ENCODE measurements around the gene CTSL.

- TF ChIP-seq CBFB (CRISPR knock-in tag; IDR thresholded peaks at IDR 0.05; ENCODE audit: low read depth), result no peak
- no peak for TF ChIP-seq HMGXB4 (CRISPR knock-in tag; IDR thresholded peaks at IDR 0.05)
- TF ChIP-seq, protein P1, sequence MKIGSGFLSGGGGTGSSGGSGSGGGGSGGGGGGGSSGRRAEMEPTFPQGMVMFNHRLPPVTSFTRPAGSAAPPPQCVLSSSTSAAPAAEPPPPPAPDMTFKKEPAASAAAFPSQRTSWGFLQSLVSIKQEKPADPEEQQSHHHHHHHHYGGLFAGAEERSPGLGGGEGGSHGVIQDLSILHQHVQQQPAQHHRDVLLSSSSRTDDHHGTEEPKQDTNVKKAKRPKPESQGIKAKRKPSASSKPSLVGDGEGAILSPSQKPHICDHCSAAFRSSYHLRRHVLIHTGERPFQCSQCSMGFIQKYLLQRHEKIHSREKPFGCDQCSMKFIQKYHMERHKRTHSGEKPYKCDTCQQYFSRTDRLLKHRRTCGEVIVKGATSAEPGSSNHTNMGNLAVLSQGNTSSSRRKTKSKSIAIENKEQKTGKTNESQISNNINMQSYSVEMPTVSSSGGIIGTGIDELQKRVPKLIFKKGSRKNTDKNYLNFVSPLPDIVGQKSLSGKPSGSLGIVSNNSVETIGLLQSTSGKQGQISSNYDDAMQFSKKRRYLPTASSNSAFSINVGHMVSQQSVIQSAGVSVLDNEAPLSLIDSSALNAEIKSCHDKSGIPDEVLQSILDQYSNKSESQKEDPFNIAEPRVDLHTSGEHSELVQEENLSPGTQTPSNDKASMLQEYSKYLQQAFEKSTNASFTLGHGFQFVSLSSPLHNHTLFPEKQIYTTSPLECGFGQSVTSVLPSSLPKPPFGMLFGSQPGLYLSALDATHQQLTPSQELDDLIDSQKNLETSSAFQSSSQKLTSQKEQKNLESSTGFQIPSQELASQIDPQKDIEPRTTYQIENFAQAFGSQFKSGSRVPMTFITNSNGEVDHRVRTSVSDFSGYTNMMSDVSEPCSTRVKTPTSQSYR (CRISPR knock-in tag; IDR thresholded peaks at IDR 0.05), result no peak
- TF ChIP-seq, protein P2, sequence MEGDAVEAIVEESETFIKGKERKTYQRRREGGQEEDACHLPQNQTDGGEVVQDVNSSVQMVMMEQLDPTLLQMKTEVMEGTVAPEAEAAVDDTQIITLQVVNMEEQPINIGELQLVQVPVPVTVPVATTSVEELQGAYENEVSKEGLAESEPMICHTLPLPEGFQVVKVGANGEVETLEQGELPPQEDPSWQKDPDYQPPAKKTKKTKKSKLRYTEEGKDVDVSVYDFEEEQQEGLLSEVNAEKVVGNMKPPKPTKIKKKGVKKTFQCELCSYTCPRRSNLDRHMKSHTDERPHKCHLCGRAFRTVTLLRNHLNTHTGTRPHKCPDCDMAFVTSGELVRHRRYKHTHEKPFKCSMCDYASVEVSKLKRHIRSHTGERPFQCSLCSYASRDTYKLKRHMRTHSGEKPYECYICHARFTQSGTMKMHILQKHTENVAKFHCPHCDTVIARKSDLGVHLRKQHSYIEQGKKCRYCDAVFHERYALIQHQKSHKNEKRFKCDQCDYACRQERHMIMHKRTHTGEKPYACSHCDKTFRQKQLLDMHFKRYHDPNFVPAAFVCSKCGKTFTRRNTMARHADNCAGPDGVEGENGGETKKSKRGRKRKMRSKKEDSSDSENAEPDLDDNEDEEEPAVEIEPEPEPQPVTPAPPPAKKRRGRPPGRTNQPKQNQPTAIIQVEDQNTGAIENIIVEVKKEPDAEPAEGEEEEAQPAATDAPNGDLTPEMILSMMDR (IDR thresholded peaks at IDR 0.05), result no peak
- TF ChIP-seq ZNF263 (CRISPR knock-in tag; IDR thresholded peaks at IDR 0.05; ENCODE audit: low read depth), result no peak
- TF ChIP-seq OVOL2 (CRISPR knock-in tag; IDR thresholded peaks at IDR 0.05; ENCODE audit: borderline replicate concordance), result no peak
- TF ChIP-seq FOXJ3 (CRISPR knock-in tag; IDR thresholded peaks at IDR 0.05; ENCODE audit: borderline replicate concordance), result no peak
- no peak for TF ChIP-seq E2F4 (CRISPR knock-in tag; IDR thresholded peaks at IDR 0.05; ENCODE audit: borderline replicate concordance, low read depth)
- no peak for TF ChIP-seq TCF7 (CRISPR knock-in tag; IDR thresholded peaks at IDR 0.05; ENCODE audit: low read depth)
Observed at GRCh38 chr9:87708546-87708945, 17.4 kb upstream of the CTSL start.

Data from WTC11 (cell line).